Liver (tissue), 9 donors: ENCODE results near the gene NCAM2. TPM values are rescaled to one million over a fixed set of nuclear protein-coding genes. Genes with fewer than 3 reads are reported as not detected.

ENCODE experiments used
- DNase-seq: peaks from one replicate; pipeline ENCODE4 v3.0.0-alpha.2; 2017; ENCODE audit warnings: low spot score
- H3K27ac ChIP-seq, 2 donors: one replicate each; pipeline ENCODE4 v1.7.0; 2013; ENCODE audit warnings: inconsistent platforms in 2 of 2, low read length in 2 of 2, control low read depth in 1 of 2, low read depth in 1 of 2, mild to moderate bottlenecking in 1 of 2
- H3K27me3 ChIP-seq, 4 donors: one replicate each; pipeline versions ENCODE4 v1.6.1 to v1.7.0; 2013; ENCODE audit warnings: low read length in 3 of 4, inconsistent platforms in 1 of 4, mild to moderate bottlenecking in 1 of 4, moderate library complexity in 1 of 4; ENCODE audit not compliant: control insufficient read depth in 4 of 4, insufficient read depth in 4 of 4
- H3K36me3 ChIP-seq, 4 donors: one replicate each; pipeline versions ENCODE4 v1.6.1 to v1.7.0; 2013; ENCODE audit warnings: low read length in 3 of 4, mild to moderate bottlenecking in 3 of 4, low read depth in 1 of 4, moderate library complexity in 1 of 4; ENCODE audit not compliant: control insufficient read depth in 4 of 4, insufficient read depth in 3 of 4
- H3K4me1 ChIP-seq, 4 donors: one replicate each; pipeline versions ENCODE4 v1.6.1 to v1.7.0; 2013; ENCODE audit warnings: low read length in 3 of 4, mild to moderate bottlenecking in 3 of 4, moderate library complexity in 1 of 4; ENCODE audit not compliant: control insufficient read depth in 4 of 4, insufficient read depth in 4 of 4
- H3K4me3 ChIP-seq, 3 donors: one replicate each; pipeline versions ENCODE4 v1.6.1 to v1.7.0; 2013; ENCODE audit warnings: low read length in 3 of 3, control low read depth in 1 of 3, low read depth in 1 of 3, mild to moderate bottlenecking in 1 of 3
- H3K9ac ChIP-seq, 2 donors: one replicate each; pipeline ENCODE4 v1.7.0; 2013; ENCODE audit warnings: low read length in 2 of 2, mild to moderate bottlenecking in 2 of 2, moderate library complexity in 2 of 2, control low read depth in 1 of 2, low read depth in 1 of 2
- H3K9me3 ChIP-seq, 4 donors: one replicate each; pipeline versions ENCODE4 v1.6.1 to v1.7.0; 2013; ENCODE audit warnings: low read length in 3 of 4; ENCODE audit not compliant: control insufficient read depth in 4 of 4
- EGR1 ChIP-seq, 2 donors: IDR thresholded peaks; 2 replicates each; pipeline ENCODE4 v1.6.1; 2016 to 2018; ENCODE audit warnings: antibody characterized with exemption in 2 of 2, low read depth in 2 of 2
- FOXA2 ChIP-seq: IDR thresholded peaks from 2 replicates; pipeline ENCODE4 v1.6.1; 2016; ENCODE audit warnings: antibody characterized with exemption
- GABPA ChIP-seq, 2 donors: IDR thresholded peaks in 1 of 2; conservative IDR thresholded peaks in 1 of 2; 2 replicates each; pipeline ENCODE4 v1.6.1; 2016; ENCODE audit warnings: antibody characterized with exemption in 2 of 2, mild to moderate bottlenecking in 1 of 2, moderate library complexity in 1 of 2
- HNF4A ChIP-seq, 2 donors: conservative IDR thresholded peaks; 2 replicates each; pipeline ENCODE4 v1.6.1; 2016; ENCODE audit warnings: antibody characterized with exemption in 2 of 2, mild to moderate bottlenecking in 2 of 2
- HNF4G ChIP-seq: IDR thresholded peaks from 2 replicates; pipeline ENCODE4 v1.6.1; 2016; ENCODE audit warnings: antibody characterized with exemption
- JUND ChIP-seq, 2 donors: IDR thresholded peaks; 2 replicates each; pipeline ENCODE4 v1.6.1; 2016; ENCODE audit warnings: antibody characterized with exemption in 2 of 2
- RAD21 ChIP-seq, 2 donors: IDR thresholded peaks; 2 replicates each; pipeline ENCODE4 v1.6.1; 2016; ENCODE audit warnings: antibody characterized with exemption in 2 of 2, mild to moderate bottlenecking in 2 of 2
- RXRA ChIP-seq, 2 donors: IDR thresholded peaks; 2 replicates each; pipeline ENCODE4 v1.6.1; 2017 to 2018; ENCODE audit warnings: antibody characterized with exemption in 2 of 2, mild to moderate bottlenecking in 1 of 2
- TAF1 ChIP-seq: conservative IDR thresholded peaks from 2 replicates; pipeline ENCODE4 v1.6.1; 2016; ENCODE audit warnings: antibody characterized with exemption, mild to moderate bottlenecking
- YY1 ChIP-seq: IDR thresholded peaks from 2 replicates; pipeline ENCODE4 v1.6.1; 2016; ENCODE audit warnings: antibody characterized with exemption, mild to moderate bottlenecking
- WGBS: extraction: QIAGEN DNeasy Blood & Tissue Kit; methylation state at CpG from one replicate; pipeline ENCODE4 v1.1.7; 2013; 5-methylcytosine and 5-hydroxymethylcytosine counted together
- polyA plus RNA-seq, 2 donors: library from polyadenylated mRNA; stranded (reverse) in 1 of 2; unstranded in 1 of 2; fragments of 200-250 nt in 1 of 2; fragments of >200 nt in 1 of 2; fragmentation: Nextera tagmentation in 1 of 2; extraction: Ambion mirVana in 1 of 2; gene quantifications; one replicate each; pipeline versions ENCODE4 v1.2.1 to v1.2.3, GENCODE V29; 2013 to 2015
- total RNA-seq, 2 donors: library from RNA; depleted of rRNA; stranded (reverse); fragments of >200 nt; gene quantifications; one replicate each; pipeline ENCODE4 v1.2.3, GENCODE V29; 2014
- TF ChIP-seq, protein P1 (sequence below): IDR thresholded peaks from 2 replicates; pipeline ENCODE4 v1.6.1; 2016; ENCODE audit warnings: antibody characterized with exemption
- TF ChIP-seq, protein P2 (sequence below): IDR thresholded peaks from 2 replicates; pipeline ENCODE4 v1.6.1; 2016; ENCODE audit warnings: antibody characterized with exemption
- TF ChIP-seq, protein P3 (sequence below): IDR thresholded peaks from 2 replicates; pipeline ENCODE4 v1.6.1; 2016; ENCODE audit warnings: antibody characterized with exemption, mild to moderate bottlenecking
- TF ChIP-seq, protein P4 (sequence below): IDR thresholded peaks from 2 replicates; pipeline ENCODE4 v1.6.1; 2016; ENCODE audit warnings: antibody characterized with exemption
- donor health status: healthy.
- donor health status: healthy.
- donor health status: healthy.
- donor health status: healthy.
- donor health status: healthy.

NCAM2 gene
- total and polyA plus RNA-seq, 4 donors, result 0.06 to 0.51 (median 0.24) TPM

DNA sequence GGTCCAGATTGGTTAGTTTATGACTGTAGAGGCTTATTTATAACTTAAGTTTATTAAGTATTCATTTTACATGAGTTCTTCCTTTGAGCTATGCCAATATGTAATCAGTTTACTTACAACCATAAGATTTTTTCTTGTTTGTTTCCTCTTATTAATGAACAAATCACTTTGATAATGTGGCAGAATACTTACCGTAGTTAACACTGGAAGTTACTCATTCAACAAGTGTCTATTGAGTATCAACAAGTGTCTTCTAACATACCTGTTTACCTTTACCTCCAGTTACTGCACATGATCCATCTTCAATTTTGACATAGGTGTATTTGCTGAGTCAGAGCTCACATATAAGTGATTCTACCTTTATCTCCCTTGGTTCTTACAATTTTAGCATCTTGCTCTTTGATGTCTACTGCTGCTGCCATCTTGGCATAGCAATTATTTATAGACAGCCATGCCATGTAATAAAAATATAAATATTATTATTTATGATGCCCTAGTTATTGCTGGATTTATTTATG, 205.7 kb downstream of the NCAM2 start (continued):
- TF ChIP-seq, protein P1, sequence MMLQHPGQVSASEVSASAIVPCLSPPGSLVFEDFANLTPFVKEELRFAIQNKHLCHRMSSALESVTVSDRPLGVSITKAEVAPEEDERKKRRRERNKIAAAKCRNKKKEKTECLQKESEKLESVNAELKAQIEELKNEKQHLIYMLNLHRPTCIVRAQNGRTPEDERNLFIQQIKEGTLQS, result no peak

DNA sequence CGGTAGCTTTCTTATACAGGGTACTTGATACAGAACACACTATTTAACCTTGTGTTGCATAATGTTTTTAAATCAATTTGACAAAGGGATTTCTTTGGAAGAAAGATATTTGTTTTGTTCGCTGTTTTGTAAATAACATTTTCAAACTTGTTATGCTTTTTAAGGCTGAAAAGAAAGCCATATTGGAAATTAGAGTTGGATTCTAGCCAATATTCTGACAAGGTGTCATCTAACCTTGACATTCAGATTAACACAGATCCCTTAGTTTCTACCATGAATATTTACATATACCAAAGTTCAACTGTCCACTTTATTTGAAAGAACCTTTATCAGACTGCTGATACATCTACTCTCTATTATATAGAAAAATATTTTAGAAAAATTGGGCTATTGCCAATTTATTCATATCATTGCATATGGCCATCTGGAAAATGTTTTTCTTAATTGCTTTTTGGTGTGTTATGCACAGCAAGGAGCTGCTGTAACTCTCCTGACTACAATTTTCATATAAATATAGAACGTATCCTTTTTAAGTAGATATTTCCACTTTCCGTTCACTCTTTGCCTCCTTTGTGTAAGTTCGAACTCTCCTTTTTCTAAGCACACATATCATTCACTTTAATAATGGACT, 206.3 kb downstream of the NCAM2 start:
- whole genome bisulfite sequencing, result 69% methylated on average over 5 of the region's 5 CpGs
- no peaks in the 10 kb centered on the region for H3K4me1 ChIP-seq
- no peak overlapping the region for H3K9ac ChIP-seq
- no peaks in the 10 kb centered on the region for H3K36me3 ChIP-seq
- TF ChIP-seq TAF1 (no peak), RAD21 (IDR thresholded peaks at IDR 0.05) (no peak), FOXA2 (no peak), HNF4A (conservative IDR thresholded peaks at IDR 0.05) (no peak), RXRA (IDR thresholded peaks at IDR 0.05) (no peak)
- no peaks in the 10 kb centered on the region for H3K9me3 ChIP-seq
- peaks cover 0 to 4% (median 0%) of the 10 kb centered on the region in 4 donors for H3K27me3 ChIP-seq
- no peak for DNase-seq
- no peak overlapping the region for H3K27ac ChIP-seq
- H3K4me3 ChIP-seq, result no peak overlapping the region

DNA sequence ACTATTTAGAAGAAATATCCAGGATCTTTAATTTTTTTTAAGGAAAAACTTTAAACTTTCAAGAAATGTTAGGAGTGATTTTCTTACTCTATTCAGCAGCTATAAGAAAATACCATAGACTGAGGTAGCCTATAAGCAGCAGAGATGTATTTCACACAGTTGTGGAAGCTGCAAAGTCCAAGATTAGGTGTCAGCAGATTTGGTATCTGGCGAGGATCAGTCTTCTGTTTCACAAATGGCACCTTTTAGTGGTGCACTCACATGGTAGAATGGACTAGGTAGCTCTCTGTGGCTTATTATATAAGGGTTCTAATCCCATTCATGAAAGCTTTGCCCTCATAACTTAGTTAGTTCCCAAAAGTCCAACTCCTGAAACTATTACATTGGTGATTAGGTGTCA, 207.4 kb downstream of the NCAM2 start:
- Histone ChIP-seq H3K27ac (no peak overlapping the region), H3K4me1 (no peaks in the 10 kb centered on the region), H3K9ac (no peak overlapping the region), H3K27me3 (peaks cover 0 to 4% (median 0%) of the 10 kb centered on the region in 4 donors), H3K4me3 (no peak overlapping the region), H3K9me3 (no peaks in the 10 kb centered on the region), H3K36me3 (no peaks in the 10 kb centered on the region)
- 43% methylated on average over 1 of the region's 1 CpG for WGBS
- TF ChIP-seq, protein P2, sequence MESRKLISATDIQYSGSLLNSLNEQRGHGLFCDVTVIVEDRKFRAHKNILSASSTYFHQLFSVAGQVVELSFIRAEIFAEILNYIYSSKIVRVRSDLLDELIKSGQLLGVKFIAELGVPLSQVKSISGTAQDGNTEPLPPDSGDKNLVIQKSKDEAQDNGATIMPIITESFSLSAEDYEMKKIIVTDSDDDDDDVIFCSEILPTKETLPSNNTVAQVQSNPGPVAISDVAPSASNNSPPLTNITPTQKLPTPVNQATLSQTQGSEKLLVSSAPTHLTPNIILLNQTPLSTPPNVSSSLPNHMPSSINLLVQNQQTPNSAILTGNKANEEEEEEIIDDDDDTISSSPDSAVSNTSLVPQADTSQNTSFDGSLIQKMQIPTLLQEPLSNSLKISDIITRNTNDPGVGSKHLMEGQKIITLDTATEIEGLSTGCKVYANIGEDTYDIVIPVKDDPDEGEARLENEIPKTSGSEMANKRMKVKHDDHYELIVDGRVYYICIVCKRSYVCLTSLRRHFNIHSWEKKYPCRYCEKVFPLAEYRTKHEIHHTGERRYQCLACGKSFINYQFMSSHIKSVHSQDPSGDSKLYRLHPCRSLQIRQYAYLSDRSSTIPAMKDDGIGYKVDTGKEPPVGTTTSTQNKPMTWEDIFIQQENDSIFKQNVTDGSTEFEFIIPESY, result no peak
- TF ChIP-seq EGR1 (IDR thresholded peaks at IDR 0.05; ENCODE audit: low read depth in 2 of 2), result no peak
- TF ChIP-seq YY1, result no peak
- TF ChIP-seq HNF4G, result no peak
- DNase-seq, result no peak

DNA sequence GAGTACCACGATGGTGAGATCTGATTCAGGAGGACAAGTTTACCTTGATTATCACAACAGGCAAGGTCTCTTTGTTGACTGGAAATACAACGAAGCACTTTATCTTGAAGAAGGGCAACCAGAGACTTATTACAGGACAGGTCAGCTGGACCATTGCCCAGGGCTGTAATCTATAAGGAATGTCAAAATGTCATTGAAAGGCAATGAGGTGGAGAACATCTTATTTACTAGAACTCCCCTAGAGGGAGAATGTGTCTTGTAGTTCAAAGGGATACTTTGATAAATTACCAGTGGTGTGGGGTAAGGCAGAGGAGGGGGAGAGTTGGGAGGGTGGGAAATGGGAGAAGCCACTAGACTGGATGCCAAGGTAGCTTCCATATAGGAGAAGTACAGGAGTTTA, 212.3 kb downstream of the NCAM2 start:
- DNase-seq, result no peak
- no peak for TF ChIP-seq HNF4A (conservative IDR thresholded peaks at IDR 0.05)
- TF ChIP-seq, protein P1, result no peak
- TF ChIP-seq JUND (IDR thresholded peaks at IDR 0.05), result no peak
- TF ChIP-seq RXRA (IDR thresholded peaks at IDR 0.05), result no peak
- TF ChIP-seq, protein P3, sequence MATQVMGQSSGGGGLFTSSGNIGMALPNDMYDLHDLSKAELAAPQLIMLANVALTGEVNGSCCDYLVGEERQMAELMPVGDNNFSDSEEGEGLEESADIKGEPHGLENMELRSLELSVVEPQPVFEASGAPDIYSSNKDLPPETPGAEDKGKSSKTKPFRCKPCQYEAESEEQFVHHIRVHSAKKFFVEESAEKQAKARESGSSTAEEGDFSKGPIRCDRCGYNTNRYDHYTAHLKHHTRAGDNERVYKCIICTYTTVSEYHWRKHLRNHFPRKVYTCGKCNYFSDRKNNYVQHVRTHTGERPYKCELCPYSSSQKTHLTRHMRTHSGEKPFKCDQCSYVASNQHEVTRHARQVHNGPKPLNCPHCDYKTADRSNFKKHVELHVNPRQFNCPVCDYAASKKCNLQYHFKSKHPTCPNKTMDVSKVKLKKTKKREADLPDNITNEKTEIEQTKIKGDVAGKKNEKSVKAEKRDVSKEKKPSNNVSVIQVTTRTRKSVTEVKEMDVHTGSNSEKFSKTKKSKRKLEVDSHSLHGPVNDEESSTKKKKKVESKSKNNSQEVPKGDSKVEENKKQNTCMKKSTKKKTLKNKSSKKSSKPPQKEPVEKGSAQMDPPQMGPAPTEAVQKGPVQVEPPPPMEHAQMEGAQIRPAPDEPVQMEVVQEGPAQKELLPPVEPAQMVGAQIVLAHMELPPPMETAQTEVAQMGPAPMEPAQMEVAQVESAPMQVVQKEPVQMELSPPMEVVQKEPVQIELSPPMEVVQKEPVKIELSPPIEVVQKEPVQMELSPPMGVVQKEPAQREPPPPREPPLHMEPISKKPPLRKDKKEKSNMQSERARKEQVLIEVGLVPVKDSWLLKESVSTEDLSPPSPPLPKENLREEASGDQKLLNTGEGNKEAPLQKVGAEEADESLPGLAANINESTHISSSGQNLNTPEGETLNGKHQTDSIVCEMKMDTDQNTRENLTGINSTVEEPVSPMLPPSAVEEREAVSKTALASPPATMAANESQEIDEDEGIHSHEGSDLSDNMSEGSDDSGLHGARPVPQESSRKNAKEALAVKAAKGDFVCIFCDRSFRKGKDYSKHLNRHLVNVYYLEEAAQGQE, result no peak
- TF ChIP-seq YY1, result no peak
- TF ChIP-seq EGR1 (IDR thresholded peaks at IDR 0.05; ENCODE audit: low read depth in 2 of 2), result no peak
- TF ChIP-seq, protein P2, result no peak
- TF ChIP-seq GABPA (IDR thresholded peaks at IDR 0.05 in 1 of 2, conservative IDR thresholded peaks at IDR 0.05 in 1 of 2), result no peak
- TF ChIP-seq, protein P4, sequence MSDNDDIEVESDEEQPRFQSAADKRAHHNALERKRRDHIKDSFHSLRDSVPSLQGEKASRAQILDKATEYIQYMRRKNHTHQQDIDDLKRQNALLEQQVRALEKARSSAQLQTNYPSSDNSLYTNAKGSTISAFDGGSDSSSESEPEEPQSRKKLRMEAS, result no peak
- Histone ChIP-seq H3K4me3 (no peak overlapping the region), H3K9me3 (no peaks in the 10 kb centered on the region), H3K9ac (no peak overlapping the region), H3K36me3 (no peaks in the 10 kb centered on the region), H3K4me1 (no peaks in the 10 kb centered on the region), H3K27me3 (peaks cover 0 to 4% (median 0%) of the 10 kb centered on the region in 4 donors), H3K27ac (no peak overlapping the region)
- 56% methylated on average over 2 of the region's 2 CpGs for WGBS
